ENCODE measurements around the gene TDP2. TPM values are rescaled to one million over a fixed set of nuclear protein-coding genes. Genes with fewer than 3 reads are reported as not detected.

Gene TDP2
- total and polyA plus RNA-seq, 2 donors (not counting 1 experiment from before 2014, with no cell fraction given), result 19.4 to 63.5 TPM

DNA sequence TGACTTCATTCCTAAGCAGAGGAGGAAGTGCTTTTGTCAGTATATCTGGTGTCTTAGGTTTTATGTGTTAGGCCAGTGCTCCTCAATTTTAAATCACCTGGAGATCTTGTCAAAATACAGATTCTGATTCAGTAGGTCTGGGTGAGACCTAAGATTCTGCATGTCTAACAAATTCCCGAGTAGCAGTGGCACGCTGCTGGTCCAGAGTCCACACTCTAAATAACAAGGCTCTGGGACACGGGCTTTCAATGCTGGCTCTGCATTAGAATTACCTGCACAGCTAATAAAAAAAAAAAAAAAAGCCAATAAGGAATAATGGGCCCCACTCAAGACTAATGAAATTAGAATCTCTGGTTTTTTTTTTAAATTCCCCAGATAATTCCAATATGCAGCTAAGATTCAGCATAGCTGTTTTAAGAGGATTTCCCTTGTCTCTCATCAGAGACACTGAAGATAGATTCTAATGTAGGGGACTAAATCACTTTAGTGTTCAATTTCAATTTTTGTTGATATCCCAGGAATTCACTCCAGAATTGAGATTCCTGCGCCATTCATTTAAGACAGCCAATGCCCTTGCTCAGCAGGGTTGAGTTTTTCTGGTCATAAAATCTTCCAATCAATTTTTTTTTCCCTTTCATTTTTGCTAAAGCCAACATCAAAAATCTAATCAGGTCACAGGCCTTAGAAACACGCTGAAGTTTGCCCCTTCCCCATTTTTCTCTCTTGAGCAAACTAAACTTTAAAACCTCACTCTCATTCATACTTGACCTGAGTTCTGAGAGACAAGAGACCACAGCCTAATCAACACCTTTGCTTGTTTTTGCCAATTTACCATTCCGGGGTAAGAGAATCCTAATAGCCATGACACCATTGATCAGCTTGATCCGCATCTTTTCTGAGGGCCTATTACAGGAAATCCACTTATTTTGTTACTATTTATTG is 2.4 kb downstream of the TDP2 start:
- H3K27me3 ChIP-seq (replicated peaks in 1 of 4; ENCODE audit: control extremely low read depth in 1 of 4, control insufficient read depth in 3 of 4, insufficient read depth in 4 of 4, low read length in 3 of 4), result no peaks in the 10 kb centered on the region
- ATAC-seq (ENCODE audit: low read depth) (no peak), DNase-seq (no peak)
- peak overlapping the region; percentile 99 for H3K4me3 Mint-ChIP-seq
- intact Hi-C loops (cut with micrococcal nuclease), result no loop called here
- H4K20me1 ChIP-seq (ENCODE audit: control insufficient read depth, insufficient read depth, low read length, poor library complexity, severe bottlenecking), result no peaks in the 10 kb centered on the region
- H3K9me3 Mint-ChIP-seq (ENCODE audit: insufficient read depth), result no peaks in the 10 kb centered on the region
- 97% methylated on average over 3 of the region's 7 CpGs for WGBS (ENCODE audit: insufficient coverage)
- peak overlapping the region; percentile 82 for H3K4me2 ChIP-seq (replicated peaks; ENCODE audit: low read depth, low read length, poor library complexity, severe bottlenecking)
- H3K79me2 ChIP-seq (ENCODE audit: control insufficient read depth, insufficient read depth, low read length), result peaks cover 33% of the 10 kb centered on the region
- peak overlapping the region in 1 of 2 donors; percentile 43 for H3K27ac ChIP-seq (ENCODE audit: low read length in 2 of 2)
- H3K9me3 ChIP-seq (ENCODE audit: control extremely low read depth in 1 of 3, control insufficient read depth in 2 of 3, insufficient read depth in 1 of 3, low read length in 2 of 3), result no peaks in the 10 kb centered on the region
- H3K4me3 ChIP-seq (ENCODE audit: control extremely low read depth in 1 of 5, extremely low read depth in 1 of 5, insufficient read depth in 1 of 5, low read depth in 2 of 5, low read length in 4 of 5), result no peak overlapping the region
- no peak overlapping the region for H3K9ac ChIP-seq (ENCODE audit: low read length)
- ChIA-PET CTCF (interaction anchor here (1.5 to 1.6 kb wide), 2 partner anchors 18 to 169 kb away, joined by 5 to 9 read pairs; partner anchors contain the start of genes ALDH5A1 and KIAA0319), POLR2A (interaction anchor here (4.2 kb wide), 1 partner anchor 18 kb away, joined by 17 read pairs; the partner anchor contains the start of gene KIAA0319)
- no peak overlapping the region for H3K27ac Mint-ChIP-seq
- H3K4me1 ChIP-seq (ENCODE audit: control insufficient read depth in 2 of 2, insufficient read depth in 2 of 2, low read length in 2 of 2), result peaks cover 22 to 23% of the 10 kb centered on the region in 2 donors
- H3K27me3 Mint-ChIP-seq, result no peaks in the 10 kb centered on the region
- H3K4me1 Mint-ChIP-seq, result peaks cover 46% of the 10 kb centered on the region
- TF ChIP-seq CTCF (IDR thresholded peaks at IDR 0.05) (no peak), EZH2 (IDR thresholded peaks at IDR 0.05; ENCODE audit: borderline replicate concordance, insufficient read depth, low read depth, low read length, poor library complexity, severe bottlenecking) (no peak)
- no peak overlapping the region for H2AFZ ChIP-seq (ENCODE audit: insufficient read depth, low read depth, low read length, poor library complexity, severe bottlenecking)
- peaks cover 1 to 21% of the 10 kb centered on the region in 2 experiments for H3K36me3 ChIP-seq (replicated peaks in 1 of 2; ENCODE audit: control extremely low read depth in 1 of 2, control insufficient read depth in 1 of 2, extremely low read depth in 1 of 2, insufficient read depth in 2 of 2, low read length in 1 of 2)

DNA sequence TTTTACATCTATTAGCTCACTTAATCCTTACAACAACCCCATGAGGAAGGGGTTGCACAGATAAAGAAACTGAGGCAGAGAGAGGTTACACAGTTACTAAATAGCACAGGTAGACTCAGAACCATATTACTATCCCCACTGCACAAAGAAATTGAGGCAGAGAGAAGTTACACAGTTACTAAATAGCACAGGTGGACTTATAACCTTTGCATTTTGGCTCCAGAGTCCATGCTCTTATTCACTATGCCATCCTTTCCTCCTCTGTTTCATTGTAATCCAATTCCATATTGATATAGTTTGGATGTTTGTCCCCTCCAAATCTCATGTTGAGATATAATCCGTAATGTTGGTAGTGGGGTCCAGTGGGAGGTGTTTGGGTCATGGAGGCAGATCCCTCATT is 3.5 kb downstream of the TDP2 start:
- H4K20me1 ChIP-seq (ENCODE audit: control insufficient read depth, insufficient read depth, low read length, poor library complexity, severe bottlenecking), result no peaks in the 10 kb centered on the region
- no peak overlapping the region for H3K27ac Mint-ChIP-seq
- H3K27ac ChIP-seq (ENCODE audit: low read length in 2 of 2), result no peak overlapping the region
- H2AFZ ChIP-seq (ENCODE audit: insufficient read depth, low read depth, low read length, poor library complexity, severe bottlenecking), result no peak overlapping the region
- ATAC-seq (ENCODE audit: low read depth) (no peak), DNase-seq (no peak)
- H3K27me3 ChIP-seq (replicated peaks in 1 of 4; ENCODE audit: control extremely low read depth in 1 of 4, control insufficient read depth in 3 of 4, insufficient read depth in 4 of 4, low read length in 3 of 4), result no peaks in the 10 kb centered on the region
- H3K9me3 ChIP-seq (ENCODE audit: control extremely low read depth in 1 of 3, control insufficient read depth in 2 of 3, insufficient read depth in 1 of 3, low read length in 2 of 3), result no peaks in the 10 kb centered on the region
- no peak overlapping the region for H3K4me2 ChIP-seq (replicated peaks; ENCODE audit: low read depth, low read length, poor library complexity, severe bottlenecking)
- ChIA-PET CTCF (interaction anchor here (1.6 kb wide), 1 partner anchor 82 kb away, joined by 3 read pairs; no protein-coding TSS in a partner anchor), POLR2A (no interaction called here)
- H3K27me3 Mint-ChIP-seq, result no peaks in the 10 kb centered on the region
- H3K4me1 ChIP-seq (ENCODE audit: control insufficient read depth in 2 of 2, insufficient read depth in 2 of 2, low read length in 2 of 2), result peaks cover 22% of the 10 kb centered on the region in 2 donors
- no CpG with 5 or more reads among the region's 1 CpG for WGBS (ENCODE audit: insufficient coverage)
- intact Hi-C loops (cut with micrococcal nuclease), result no loop called here
- no peak overlapping the region for H3K4me3 ChIP-seq (ENCODE audit: control extremely low read depth in 1 of 5, extremely low read depth in 1 of 5, insufficient read depth in 1 of 5, low read depth in 2 of 5, low read length in 4 of 5)
- H3K4me3 Mint-ChIP-seq, result no peak overlapping the region
- no peak overlapping the region for H3K9ac ChIP-seq (ENCODE audit: low read length)
- H3K4me1 Mint-ChIP-seq, result peaks cover 41% of the 10 kb centered on the region
- peaks cover 3 to 31% of the 10 kb centered on the region in 2 experiments for H3K36me3 ChIP-seq (replicated peaks in 1 of 2; ENCODE audit: control extremely low read depth in 1 of 2, control insufficient read depth in 1 of 2, extremely low read depth in 1 of 2, insufficient read depth in 2 of 2, low read length in 1 of 2)
- TF ChIP-seq EZH2 (IDR thresholded peaks at IDR 0.05; ENCODE audit: borderline replicate concordance, insufficient read depth, low read depth, low read length, poor library complexity, severe bottlenecking), result no peak
- no peak for TF ChIP-seq CTCF (IDR thresholded peaks at IDR 0.05)
- no peaks in the 10 kb centered on the region for H3K9me3 Mint-ChIP-seq (ENCODE audit: insufficient read depth)
- peaks cover 33% of the 10 kb centered on the region for H3K79me2 ChIP-seq (ENCODE audit: control insufficient read depth, insufficient read depth, low read length)

Measured in B cell (primary cell).